H4 (cell line): ENCODE data around the gene CAPN12. TPM values are rescaled to one million over a fixed set of nuclear protein-coding genes. Genes with fewer than 3 reads are reported as not detected.

Source experiments
- DNase-seq: peaks from one replicate; pipeline ENCODE4 v3.0.0-alpha.2; 2015; ENCODE audit warnings: low spot score
- total RNA-seq: library from RNA; depleted of rRNA; stranded (reverse); fragments of >200 nt; shearing (Covaris generic); gene quantifications from 2 replicates; pipeline ENCODE4 v1.2.3, GENCODE V29; 2014

The CAPN12 gene
- total RNA-seq, 1 experiment from 2014 or later: not detected

DNA sequence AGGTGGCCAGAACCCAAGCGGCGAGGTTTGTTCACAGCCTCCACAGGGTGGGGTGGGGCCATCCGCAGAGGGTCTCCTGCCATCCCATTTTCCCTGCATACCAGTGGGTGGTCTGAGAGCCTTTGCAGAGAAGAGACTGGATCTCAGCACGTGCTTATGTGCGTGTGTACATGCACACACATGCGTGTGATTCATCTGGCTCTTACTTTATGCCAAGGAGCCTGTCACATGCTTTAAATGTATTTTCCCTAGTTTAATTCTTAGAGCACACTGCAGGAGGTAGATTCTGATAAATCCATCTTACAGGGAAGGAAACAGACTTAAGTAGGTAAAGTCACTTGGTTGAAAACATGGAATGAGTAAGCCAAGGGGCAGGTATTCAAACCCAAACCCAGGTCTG is 47.1 kb downstream of the CAPN12 start:
- DNase-seq: no peak

DNA sequence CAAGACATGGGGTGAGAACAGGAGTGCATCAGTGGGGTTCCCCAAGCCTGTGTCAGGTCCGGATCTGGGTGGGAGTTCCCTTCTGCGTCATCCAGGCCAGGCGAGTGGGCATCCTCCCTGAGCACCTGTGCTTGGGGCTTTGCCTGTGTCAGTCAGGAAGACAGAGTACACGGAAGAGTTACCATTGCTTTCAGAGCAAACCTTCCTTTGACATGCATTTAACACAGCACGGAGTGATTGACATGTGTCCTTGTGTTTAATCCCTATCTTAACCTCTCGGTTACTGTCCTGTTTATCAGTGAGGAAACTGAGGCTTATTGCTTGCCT is 47.6 kb downstream of the CAPN12 start:
- no peak for DNase-seq

DNA sequence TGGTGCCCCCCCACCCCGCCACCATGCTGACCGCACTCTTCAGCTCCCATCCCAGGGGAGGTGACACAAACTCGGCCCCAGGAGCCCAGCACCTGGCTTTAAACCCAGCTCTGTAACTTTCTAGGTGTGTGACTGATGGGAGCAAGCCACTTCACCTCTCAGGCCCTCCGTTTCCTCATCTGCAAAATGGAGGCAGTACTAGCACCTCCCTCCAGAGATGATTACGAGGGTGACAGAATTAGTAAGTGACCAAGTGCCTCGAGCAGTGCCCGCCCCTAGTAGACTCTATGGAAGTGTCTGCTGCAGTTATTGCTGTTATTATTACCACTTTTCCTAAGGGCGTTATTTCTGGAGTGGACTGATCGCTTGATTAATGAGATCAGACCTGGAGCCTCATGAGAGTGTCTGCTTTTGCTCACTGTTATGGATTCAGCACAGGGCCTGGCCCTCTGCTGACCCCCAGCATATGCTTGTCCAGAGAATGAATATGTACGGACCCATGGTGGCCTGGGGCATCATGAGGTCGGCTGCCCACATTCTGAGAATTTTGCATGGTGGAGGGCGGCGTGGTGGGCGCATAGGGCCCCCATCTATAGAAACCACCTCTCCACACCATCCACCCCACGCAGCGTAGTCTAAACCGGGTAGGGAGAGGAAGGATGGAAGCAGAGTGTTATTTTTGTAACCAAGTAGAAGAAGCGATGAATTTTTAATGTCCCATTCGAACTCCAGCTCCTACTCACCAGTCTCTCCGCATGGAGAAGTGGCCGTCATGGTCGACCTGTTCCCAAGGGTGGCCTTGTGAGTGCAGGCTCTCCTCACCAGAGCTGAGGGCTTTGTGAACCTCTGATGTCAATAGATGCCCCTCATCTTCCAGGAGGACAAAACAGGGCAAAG is 48.2 kb downstream of the CAPN12 start:
- no peak for DNase-seq

DNA sequence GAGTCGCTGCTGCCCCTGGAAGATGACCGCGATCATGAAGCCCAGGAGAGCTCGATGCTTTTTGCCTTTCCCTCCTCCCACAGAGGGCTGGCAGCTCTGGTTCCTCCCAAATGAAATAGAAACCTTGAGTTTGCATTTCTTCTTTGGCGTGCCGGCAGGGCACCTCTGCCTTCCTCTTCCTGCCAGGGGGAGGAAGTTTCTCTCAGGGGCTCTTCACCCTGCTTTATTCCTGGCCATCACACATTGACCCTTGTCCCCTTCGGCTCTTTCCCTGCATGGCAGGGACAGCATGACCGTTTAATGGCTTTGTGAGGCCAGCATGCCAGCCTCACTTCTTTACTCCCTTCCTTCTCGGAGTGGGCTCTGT is 49.0 kb downstream of the CAPN12 start:
- no peak for DNase-seq

DNA sequence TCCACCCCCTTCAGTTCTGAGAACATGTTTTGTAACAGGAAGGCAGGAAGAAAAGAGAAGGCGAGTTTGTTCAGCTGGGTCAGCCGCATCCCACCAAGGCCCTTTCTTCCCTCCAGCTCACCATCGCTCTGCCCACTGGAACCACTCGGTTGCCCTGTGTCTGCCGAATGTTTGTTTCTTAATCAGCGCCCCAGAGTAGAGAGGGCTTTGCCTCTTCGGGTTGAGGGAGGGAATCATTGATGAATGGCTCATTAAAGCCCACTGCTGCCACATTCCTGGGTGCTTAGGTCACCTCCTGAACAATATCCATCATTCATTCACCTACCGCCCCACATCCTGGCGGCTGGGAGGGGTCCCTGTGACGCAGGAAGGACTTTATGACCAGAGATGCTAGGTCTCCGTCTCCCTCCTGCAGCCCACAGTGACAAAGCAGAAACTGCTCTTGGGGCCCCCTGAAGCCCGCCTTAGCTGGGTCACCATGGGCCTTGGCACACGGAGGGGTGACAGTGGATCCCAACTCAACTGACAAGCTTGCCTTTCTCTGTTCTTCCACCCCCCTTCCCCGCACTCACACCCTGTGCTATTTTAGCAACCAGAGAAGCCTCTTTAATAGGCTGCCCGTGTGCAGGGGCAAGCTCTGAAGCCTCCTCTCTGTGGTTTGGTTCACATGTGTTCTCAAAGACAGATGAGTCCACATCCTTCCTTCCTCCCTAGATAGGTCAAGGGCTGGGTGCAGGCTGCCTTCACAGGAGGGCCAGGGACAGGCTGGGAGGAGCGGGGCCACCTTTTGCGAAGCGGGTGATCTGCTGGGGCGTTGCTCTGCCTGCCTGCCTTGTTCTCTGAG is 50.7 kb downstream of the CAPN12 start:
- DNase-seq: peak; percentile 98

DNA sequence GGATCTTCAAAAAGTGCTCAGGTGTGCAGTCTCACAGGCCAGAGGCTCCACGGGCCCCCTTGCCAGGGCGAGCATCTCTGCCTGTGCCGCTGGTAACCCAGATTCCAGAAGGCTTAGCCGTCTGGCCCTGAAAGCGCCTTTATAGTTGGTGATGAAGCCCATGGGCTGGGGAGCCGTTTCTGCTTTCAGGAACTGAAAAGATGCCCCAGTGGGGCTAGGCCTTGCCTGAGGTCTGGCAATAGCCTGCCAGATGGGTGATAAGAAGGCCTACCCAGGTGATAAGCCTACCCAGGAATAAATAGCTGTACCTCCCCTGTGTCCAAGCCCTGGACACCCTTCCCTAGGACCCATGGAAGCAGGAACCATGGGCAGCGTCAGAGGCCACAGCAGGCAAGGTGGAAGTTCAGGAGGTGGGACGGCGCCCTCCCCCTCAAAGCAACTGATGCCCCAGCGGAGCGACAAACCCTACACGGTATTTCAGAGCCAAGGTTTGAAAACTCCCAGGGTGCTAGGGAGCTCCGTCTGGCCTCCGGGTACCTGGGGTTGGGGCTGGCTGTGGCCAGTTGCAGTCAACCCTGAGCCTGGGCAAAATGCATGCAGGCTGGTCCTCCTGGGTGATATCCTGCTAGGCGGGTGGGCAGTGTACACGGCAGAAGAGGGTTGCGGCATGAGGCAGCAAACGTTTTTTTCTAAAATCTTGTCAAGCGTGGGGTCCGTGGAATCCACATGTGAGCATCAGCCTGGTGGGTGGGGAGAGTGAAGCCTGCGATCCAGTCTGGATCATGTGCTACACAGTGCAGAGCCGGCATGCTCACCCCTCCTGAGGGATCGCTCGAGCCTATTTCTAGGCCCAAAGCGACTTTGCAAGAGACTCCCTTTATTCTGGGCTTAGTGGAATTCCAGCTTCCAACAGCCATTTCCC is 51.6 kb downstream of the CAPN12 start:
- DNase-seq: no peak

DNA sequence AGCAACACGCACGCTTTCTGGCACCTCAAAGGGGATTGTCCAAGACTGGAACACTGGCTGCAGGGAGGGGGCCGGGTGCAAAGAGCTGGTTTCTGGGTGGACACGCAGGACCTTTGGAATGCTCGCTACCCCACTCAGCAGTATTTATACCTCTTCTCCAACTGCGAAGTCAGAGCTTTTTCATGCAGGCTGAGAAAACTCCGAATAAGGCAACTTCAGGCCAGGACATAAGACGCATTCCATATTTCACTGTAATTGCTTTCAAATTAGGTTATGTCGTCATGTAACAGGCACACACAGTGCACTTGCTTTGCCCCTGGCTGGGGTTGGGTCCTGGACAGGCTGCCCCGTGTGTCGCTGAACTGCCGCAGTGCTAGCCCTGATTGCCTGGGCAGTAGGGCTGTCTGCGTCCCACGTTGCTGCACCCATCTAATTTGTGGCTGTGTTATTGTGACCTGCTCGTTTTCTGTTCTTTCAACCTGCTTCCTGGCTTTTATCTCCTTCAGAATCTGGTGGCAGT is 52.3 kb downstream of the CAPN12 start:
- peak; percentile 94 for DNase-seq

DNA sequence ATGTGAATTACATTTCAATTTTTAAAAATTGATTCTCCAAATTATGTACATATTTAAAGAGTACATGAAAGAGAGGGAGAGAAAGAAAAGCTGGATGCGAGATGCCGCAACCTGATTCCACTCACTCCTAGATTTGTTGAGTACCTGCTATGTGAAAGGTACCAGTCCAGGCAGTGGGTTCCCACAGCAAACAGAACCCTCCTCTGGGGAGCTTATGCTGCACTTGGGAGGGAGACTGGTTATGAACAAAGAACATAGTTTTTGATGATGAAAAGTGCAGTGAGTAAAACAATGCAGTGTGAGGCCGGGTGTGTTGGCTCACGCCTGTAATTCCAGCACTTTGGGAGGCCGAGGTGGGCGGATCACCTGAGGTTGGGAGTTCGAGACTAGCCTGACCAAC is 53.4 kb downstream of the CAPN12 start:
- DNase-seq: no peak

DNA sequence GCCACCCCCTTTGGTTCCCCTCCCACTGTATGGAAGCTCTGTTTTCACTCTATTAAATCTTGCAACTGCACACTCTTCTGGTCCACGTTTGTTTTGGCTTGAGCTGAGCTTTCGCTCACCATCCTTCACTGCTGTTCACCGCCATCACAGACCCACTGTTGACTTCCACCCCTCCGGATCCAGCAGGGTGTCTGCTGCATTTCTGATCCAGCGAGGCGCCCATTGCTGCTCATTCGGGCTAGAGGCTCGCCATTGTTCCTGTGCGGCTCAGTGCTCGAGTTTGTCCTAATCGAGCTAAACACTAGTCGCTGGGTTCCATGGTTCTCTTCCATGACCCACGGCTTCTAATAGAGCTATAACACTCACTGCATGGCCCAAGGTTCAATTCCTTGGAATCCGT is 54.1 kb downstream of the CAPN12 start:
- no peak for DNase-seq

DNA sequence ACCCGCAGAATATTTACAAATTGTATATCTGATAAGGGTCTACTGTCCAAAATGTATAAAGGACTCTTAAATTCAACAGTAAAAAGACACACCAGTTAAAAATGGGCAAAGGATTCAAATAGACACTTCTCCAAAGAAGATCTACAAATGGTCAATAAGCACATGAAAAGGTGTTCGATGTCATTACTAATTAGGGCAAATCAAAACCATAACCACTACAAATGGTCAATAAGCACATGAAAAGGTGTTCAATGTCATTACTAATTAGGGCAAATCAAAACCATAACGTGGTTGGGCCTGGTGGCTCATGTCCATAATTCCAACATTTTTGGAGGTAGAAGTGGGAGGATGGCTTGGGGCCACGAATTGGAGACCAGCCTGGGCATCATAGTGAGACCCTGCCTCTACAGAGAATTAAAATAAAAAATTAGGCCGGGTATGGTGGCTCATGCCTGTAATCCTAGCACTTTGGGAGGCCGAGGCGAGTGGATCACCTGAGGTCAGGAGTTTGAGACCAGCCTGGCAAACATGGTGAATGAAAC is 56.4 kb downstream of the CAPN12 start:
- no peak for DNase-seq

DNA sequence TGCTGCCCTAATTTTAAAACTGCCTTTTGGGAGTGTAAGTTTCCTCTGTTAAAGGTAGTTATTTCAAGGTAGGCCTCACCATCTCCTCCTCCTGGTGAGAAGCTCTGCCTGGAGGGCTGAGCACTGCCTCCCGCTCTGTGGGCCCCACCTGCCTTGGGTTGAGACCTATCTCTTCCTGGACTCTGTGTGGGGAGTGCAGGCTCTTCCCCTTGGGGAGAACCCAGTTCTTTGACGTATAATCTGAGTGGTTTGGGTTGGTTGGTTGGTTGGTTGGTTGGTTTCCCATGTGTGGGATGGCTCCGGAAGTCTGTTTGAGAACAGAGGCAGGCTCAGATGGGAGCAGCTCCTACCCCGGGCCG is 57.8 kb downstream of the CAPN12 start:
- no peak for DNase-seq

DNA sequence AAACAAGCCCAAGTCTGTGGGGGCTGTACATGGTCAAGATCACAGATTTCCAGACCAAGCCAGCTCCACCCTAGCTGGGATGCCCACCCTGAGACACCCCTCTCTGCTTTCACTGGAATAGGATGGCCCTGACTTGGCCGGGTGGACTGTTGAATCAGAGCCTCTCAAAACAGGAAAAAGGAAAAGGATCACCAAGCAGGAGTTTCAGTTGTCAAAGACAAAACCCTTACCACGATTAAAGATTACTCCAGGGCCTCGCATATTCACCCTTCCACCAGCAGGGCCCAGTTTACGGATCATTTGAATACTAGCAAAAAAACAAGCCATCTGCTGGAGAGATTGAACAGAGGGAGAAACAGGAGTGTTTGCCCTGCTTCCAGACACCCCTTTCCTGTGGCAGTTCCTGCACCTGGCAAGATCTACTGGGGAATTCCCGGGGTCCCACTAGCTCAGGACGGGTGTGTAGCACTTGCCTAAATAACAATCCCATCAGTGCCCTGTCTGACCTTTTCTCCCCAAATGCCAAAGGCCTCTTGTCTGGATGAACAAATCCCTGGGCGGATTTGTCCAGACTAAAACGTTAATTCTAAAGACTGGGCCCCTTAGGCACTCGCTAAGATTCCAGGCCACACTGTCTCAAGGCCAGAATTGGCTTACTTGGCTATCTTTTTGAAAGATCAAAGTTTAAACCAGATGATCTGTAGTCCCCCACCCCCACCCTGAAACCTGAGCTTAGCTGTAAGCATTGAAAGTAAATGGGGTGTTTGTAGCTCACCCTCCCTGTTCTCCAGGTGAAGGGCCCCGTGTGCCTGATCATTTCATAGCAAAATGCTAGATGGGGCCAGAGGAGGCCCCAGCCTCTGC is 58.4 kb downstream of the CAPN12 start:
- peak; percentile 89 for DNase-seq

DNA sequence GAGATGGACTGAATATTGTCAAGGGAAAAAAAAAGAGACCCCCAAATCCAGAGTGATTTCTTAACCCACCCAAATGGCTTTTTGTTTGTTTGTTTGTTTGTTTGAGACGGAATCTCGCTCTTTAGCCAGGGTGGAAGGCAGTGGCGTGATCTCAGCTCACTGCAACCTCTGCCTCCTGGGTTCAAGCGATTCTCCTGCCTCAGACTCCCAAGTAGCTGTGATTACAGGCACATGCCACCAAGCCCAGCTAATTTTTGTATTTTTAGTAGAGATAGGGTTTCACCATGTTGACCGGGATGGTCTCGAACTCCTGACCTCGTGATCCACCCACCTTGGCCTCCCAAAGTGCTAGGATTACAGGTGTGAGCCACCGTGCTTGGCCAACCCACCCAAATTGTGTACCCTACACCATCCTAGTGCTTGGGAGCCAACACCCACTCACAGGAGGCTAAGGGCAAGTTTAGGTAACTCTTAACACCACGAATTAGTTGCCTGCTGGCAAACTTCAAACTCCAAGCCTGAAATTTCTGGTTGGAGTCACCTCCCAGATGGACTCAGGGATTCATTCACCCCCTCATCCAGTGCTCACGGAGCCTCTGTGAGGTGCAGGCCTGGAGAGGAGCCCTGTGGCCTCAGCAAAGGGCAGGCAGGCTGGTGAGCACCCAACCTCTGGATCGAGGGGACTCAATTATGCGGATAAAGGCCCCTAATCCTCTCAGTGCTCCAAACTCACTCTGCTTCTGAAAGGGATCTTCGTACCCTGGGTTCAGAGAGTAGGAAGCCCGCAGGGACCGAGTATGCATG is 59.2 kb downstream of the CAPN12 start:
- DNase-seq: no peak

DNA sequence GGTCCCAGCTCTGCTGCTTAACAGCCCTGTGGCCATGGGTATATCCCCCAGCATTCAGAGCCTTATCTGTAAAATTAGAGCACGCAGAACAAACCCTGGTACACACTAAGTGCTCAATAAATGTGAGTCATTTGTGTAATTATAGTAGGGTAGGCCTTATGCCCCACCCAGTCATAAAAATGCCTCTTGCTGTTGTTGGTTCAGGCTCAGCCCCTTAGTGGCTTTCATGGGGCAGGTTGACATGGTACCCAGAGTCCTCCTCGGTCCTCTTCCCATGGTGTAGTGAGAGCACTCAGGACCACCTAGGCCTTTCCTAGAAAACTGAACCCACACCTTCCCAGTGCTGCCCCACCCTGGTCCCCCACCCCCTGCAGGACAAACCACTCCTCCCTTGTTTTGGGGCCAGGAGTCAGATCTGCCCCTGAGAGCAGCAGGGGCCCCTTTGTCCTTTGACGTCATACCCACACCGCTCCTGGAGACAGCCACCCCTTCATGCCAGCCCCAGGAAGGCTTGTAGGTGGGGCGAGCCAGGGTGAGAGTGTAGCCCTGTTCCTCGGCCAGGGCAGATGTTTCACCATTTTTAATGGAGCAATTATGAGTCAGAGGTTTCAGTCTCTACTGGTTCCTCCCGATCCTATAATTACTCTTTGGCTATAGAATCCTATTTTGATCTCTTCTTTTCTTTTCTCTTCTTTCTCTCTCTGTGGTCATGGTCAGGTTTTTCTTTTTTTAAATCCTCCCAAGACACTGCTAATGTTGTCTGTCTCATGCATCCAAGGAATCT is 60.0 kb downstream of the CAPN12 start:
- peak; percentile 100 for DNase-seq

DNA sequence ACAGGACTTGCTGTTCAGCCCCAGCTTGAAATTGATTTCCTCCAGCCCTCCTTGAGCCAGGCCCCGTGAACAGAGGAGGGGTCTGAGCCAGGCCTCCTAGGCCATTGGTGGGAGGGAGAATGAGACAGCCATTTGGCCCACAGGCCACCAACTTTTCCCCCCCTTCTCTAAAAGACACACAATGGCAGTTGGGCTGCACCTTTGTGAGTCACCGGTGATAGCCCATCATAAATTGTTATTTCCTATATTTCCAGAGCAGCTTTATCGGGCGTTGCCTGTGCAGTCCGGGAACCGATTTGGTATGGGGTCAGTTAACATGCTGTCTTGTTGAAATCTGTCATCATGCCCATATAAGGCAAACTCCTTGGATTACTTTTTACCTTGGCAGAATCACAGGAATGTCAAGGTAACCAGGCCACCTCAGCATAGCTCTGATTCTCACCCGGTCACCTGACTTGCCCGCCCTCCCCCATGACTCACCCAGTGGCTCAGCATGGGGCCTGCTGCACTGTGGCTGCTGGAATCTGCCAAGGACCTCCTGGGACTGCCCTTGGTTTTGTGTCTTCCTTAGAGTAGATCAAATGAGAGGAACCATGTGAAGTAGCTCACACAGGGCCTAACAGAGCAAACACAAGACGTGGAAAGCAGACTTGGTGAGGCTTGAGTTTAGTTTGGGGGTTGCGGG is 60.7 kb downstream of the CAPN12 start:
- peak; percentile 100 for DNase-seq

DNA sequence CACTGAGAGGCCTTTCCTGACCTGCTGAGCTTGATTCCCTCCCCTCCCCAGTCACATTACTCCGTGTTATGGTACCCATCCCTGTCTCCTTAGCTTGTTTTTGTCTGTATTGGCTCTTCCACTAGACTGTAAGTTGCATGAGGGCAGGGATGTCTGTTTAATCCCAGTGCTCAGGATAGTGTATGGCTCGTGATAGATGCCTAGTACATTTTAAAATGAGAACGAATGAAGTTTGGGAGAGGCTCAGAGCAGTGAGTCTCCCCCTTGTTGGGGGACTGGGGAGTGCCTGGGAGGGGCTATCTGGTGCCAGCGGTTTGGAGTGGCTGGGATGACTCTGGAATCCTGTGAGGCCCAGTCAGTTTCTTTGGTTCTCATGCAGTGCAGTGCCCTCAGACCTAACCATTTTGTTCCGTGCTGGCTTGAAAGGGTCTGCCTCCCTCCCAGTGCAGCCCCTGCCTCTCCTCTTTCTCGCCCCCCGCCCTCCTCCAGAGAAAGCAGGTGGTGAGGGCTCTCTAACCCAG is 61.3 kb downstream of the CAPN12 start:
- DNase-seq: no peak

DNA sequence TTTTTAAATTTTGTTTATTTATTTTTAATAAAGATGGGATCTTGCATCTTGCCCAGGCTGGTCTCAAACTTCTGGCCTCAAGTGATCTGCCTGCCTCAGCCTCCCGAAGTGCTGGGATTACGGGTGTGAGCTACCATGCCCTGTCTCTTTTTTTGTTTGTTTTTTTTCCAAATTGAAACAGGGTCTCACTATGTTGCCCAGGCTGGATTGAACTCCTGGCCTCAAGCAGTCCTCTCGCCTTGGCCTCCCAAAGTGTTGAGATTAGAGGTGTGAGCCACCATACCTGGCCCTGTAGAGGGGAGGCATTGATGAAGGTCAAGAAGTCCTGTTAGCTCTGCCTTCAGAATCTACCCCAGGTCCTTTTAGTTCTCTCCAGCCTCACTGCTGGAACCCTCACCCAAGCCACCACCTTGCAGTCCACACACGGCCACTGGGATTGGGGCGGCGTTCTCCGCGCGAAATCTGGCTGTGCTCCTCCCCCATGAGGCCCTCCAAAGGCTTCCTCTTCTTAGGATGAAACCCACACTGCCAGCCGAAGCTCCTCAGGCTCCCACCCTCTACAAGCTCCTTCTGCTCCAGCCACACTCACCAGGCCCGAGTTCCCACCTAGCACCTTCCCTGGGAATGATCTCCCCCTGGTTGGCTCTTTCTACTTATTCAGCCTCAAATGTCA is 61.9 kb downstream of the CAPN12 start:
- DNase-seq: no peak
